ENCODE results near the gene DDAH1. TPM values are rescaled to one million over a fixed set of nuclear protein-coding genes. Genes with fewer than 3 reads are reported as not detected.

DDAH1 gene
- total RNA-seq, 1 donor from 2014 or later = 10.8 TPM

DNA sequence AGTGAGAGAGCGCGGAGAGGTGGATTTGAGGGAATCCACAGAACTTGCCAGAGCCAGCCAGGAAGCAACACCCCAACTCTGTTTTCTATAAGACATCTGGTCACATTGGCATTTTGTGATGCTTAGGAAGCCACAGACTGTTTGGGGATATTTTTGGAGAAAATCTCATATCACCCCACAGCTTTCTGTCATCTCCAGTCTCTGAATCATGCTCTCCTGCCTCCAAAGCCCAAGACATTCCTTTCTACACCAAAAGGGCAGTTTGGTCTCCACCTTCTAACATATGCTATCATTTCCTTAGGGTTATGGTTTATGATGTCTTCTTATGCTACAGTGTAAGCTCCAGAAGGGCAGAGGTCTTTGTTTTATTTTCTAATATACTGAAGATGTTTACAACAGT, 174.1 kb downstream of the DDAH1 start:
- Mint-ChIP-seq H3K4me3 (ENCODE audit: unreplicated experiment) (no peak overlapping the region), H3K4me1 (ENCODE audit: unreplicated experiment) (peaks cover 3% of the 10 kb centered on the region), H3K27me3 (ENCODE audit: unreplicated experiment) (peaks cover 1% of the 10 kb centered on the region), H3K27ac (ENCODE audit: unreplicated experiment) (no peak overlapping the region), H3K36me3 (ENCODE audit: low read depth, unreplicated experiment) (no peaks in the 10 kb centered on the region), H3K9me3 (ENCODE audit: unreplicated experiment) (no peaks in the 10 kb centered on the region)
- TF ChIP-seq, protein P1, sequence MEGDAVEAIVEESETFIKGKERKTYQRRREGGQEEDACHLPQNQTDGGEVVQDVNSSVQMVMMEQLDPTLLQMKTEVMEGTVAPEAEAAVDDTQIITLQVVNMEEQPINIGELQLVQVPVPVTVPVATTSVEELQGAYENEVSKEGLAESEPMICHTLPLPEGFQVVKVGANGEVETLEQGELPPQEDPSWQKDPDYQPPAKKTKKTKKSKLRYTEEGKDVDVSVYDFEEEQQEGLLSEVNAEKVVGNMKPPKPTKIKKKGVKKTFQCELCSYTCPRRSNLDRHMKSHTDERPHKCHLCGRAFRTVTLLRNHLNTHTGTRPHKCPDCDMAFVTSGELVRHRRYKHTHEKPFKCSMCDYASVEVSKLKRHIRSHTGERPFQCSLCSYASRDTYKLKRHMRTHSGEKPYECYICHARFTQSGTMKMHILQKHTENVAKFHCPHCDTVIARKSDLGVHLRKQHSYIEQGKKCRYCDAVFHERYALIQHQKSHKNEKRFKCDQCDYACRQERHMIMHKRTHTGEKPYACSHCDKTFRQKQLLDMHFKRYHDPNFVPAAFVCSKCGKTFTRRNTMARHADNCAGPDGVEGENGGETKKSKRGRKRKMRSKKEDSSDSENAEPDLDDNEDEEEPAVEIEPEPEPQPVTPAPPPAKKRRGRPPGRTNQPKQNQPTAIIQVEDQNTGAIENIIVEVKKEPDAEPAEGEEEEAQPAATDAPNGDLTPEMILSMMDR (IDR thresholded peaks at IDR 0.05; ENCODE audit: unreplicated experiment) = no peak
- no peak for DNase-seq (ENCODE audit: low spot score)

DNA sequence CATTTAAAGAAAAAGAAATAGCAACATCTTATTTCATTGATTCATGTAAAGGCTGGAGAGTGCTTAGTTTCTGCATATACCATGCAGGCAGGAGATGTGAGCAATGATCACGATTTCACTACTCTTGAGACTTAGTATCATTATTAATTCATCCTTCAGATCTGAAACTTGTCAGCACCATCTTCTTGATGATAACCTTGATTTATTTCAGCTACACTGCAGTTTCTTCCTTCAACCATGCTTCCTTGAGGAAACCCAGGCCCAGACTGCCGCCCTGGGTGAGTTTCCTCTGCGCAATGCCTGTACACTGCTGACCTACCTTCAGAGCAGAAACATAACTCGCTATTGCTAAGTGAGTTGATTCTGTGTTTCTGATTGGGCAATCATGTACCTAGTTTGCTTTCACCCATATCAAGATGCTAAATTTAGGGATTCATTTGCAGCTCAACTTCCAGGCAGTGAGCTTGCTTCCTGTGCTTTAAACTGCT, 175.1 kb downstream of the DDAH1 start:
- H3K9me3 Mint-ChIP-seq (ENCODE audit: unreplicated experiment) = no peaks in the 10 kb centered on the region
- H3K4me1 Mint-ChIP-seq (ENCODE audit: unreplicated experiment) = peaks cover 3% of the 10 kb centered on the region
- no peaks in the 10 kb centered on the region for H3K36me3 Mint-ChIP-seq (ENCODE audit: low read depth, unreplicated experiment)
- no peak overlapping the region for H3K27ac Mint-ChIP-seq (ENCODE audit: unreplicated experiment)
- H3K4me3 Mint-ChIP-seq (ENCODE audit: unreplicated experiment) = no peak overlapping the region
- H3K27me3 Mint-ChIP-seq (ENCODE audit: unreplicated experiment) = peaks cover 1% of the 10 kb centered on the region
- no peak for DNase-seq (ENCODE audit: low spot score)
- TF ChIP-seq, protein P1 (IDR thresholded peaks at IDR 0.05; ENCODE audit: unreplicated experiment) = no peak

DNA sequence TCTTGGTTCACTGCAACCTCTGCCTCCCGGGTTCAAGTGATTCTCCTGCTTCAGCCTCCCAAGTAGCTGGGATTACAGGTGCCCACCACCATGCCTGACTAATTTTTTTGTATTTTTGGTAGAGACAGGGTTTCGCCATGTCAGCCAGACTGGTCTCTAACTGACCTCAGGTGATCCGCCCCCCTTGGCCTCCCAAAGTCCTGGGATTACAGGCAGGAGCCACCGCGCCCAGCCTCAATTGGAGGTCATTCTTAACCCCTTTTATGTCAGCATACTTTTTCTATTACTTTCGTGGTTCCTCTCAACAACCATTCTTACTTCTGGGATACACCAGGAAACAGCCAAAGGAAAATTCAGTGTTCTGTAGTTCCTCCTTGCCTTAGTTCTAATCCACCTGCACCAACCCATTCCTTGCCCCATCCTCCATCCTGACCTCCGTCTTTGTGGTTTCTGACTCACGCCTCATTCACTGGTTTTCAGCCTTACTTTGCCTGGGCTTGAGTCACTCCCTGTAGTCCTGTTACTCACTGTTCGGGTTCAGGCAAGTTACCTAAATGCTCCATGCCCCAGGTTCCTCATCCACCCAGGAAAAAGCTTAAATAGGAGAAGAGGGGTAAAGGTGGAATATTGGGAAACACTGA, 175.6 kb downstream of the DDAH1 start:
- Mint-ChIP-seq H3K4me3 (ENCODE audit: unreplicated experiment) (no peak overlapping the region), H3K9me3 (ENCODE audit: unreplicated experiment) (no peaks in the 10 kb centered on the region), H3K27me3 (ENCODE audit: unreplicated experiment) (peaks cover 1% of the 10 kb centered on the region), H3K36me3 (ENCODE audit: low read depth, unreplicated experiment) (no peaks in the 10 kb centered on the region), H3K4me1 (ENCODE audit: unreplicated experiment) (peaks cover 3% of the 10 kb centered on the region), H3K27ac (ENCODE audit: unreplicated experiment) (no peak overlapping the region)
- TF ChIP-seq, protein P1 (IDR thresholded peaks at IDR 0.05; ENCODE audit: unreplicated experiment) = no peak
- no peak for DNase-seq (ENCODE audit: low spot score)

DNA sequence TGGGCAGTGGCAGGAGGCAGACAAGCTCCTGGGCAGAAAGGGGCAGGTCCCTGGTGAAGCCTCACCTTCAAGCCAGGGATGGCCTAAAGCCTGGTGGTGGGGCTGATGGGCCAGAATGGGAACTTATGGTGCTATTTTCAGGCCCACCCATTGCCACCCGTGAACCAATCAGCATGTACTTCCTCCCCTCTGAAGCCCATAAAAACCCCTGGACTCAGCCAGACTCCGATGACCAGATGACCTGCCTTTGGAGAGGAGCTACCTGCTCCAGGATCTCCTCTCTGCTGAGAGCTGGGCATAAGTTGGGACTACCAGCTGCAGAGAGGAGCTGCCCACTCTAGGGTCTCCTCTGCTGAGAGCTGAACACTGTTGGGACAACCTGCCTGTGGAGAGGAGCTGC, 180.8 kb downstream of the DDAH1 start:
- no peak overlapping the region for H3K27ac Mint-ChIP-seq (ENCODE audit: unreplicated experiment)
- no peaks in the 10 kb centered on the region for H3K36me3 Mint-ChIP-seq (ENCODE audit: low read depth, unreplicated experiment)
- TF ChIP-seq, protein P1 (IDR thresholded peaks at IDR 0.05; ENCODE audit: unreplicated experiment) = no peak
- peaks cover 5% of the 10 kb centered on the region for H3K27me3 Mint-ChIP-seq (ENCODE audit: unreplicated experiment)
- no peaks in the 10 kb centered on the region for H3K9me3 Mint-ChIP-seq (ENCODE audit: unreplicated experiment)
- no peak for DNase-seq (ENCODE audit: low spot score)
- no peaks in the 10 kb centered on the region for H3K4me1 Mint-ChIP-seq (ENCODE audit: unreplicated experiment)
- no peak overlapping the region for H3K4me3 Mint-ChIP-seq (ENCODE audit: unreplicated experiment)

DNA sequence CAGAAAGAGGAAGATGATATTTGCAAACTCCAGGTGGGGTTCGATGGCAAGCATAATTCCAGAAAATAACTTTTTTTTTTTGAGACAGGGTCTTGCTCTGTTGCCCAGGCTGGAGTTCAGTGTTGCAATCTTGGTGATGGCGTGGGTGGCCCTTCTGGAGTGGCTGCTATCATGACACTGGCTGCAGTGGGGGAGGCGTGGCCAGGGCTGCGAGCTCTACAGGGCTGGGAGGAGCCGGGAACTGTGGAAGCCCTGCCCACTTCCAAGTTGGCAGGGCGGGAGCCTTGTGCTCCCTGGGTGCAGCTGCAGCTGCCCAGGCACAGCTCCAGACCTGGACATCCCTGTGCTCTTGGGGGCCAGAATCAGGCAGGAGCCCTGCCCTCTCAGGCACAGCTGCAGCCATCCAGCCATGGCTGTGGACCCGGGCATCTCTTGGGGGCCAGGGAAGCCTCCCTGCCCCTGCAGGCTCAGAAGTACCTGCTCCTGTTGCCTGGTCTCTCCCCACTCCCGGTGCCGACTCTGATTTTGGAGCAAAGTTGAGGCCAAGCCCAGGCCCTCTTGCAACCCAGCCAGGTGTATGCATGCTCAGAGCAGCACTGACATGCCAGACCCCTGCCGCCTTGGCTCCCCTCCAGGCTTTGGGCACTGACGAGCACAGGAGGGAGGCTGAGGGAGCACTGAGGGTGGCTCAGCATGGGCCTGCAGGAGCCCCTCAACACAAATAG, 181.3 kb downstream of the DDAH1 start:
- Mint-ChIP-seq H3K4me3 (ENCODE audit: unreplicated experiment) (no peak overlapping the region), H3K4me1 (ENCODE audit: unreplicated experiment) (no peaks in the 10 kb centered on the region), H3K27me3 (ENCODE audit: unreplicated experiment) (peaks cover 5% of the 10 kb centered on the region), H3K9me3 (ENCODE audit: unreplicated experiment) (no peaks in the 10 kb centered on the region), H3K27ac (ENCODE audit: unreplicated experiment) (no peak overlapping the region), H3K36me3 (ENCODE audit: low read depth, unreplicated experiment) (no peaks in the 10 kb centered on the region)
- TF ChIP-seq, protein P1 (IDR thresholded peaks at IDR 0.05; ENCODE audit: unreplicated experiment) = no peak
- no peak for DNase-seq (ENCODE audit: low spot score)
